Vagina (tissue), 2 donors: ENCODE results near the gene HSD17B13. TPM values are rescaled to one million over a fixed set of nuclear protein-coding genes. Genes with fewer than 3 reads are reported as not detected.

Experiments
- DNase-seq, 2 donors: peaks; one replicate each; pipeline ENCODE4 v3.0.0-alpha.2; 2017; ENCODE audit errors: extremely low spot score in 2 of 2
- H3K27ac ChIP-seq: fragments of 200-600 bp; sonication (generic); one replicate; pipeline ENCODE4 v1.5.1; 2019
- H3K27me3 ChIP-seq: fragments of 200-600 bp; sonication (generic); one replicate; pipeline ENCODE4 v1.5.1; 2019
- H3K36me3 ChIP-seq, 2 donors: fragments of 200-600 bp; sonication (generic); one replicate each; pipeline ENCODE4 v1.5.1; 2017 to 2019
- H3K4me1 ChIP-seq: fragments of 200-600 bp; sonication (generic); one replicate; pipeline ENCODE4 v1.5.1; 2019
- H3K4me3 ChIP-seq, 2 donors: fragments of 200-600 bp; sonication (generic); 1 replicate in 1 of 2; 2 replicates in 1 of 2; pipeline ENCODE4 v1.5.1; 2016 to 2019
- H3K9me3 ChIP-seq: fragments of 200-600 bp; sonication (generic); one replicate; pipeline ENCODE4 v1.5.1; 2019
- CTCF ChIP-seq, 3 experiments: fragments of 450-650 bp in 2 of 3; fragments of 200-600 bp in 1 of 3; sonication (generic) in 1 of 3; IDR thresholded peaks; one replicate each; pipeline ENCODE4 v1.5.1; 2017 to 2019; ENCODE audit warnings: antibody characterized with exemption in 3 of 3, mild to moderate bottlenecking in 2 of 3, moderate library complexity in 2 of 3
- POLR2A ChIP-seq, 2 donors: fragments of 450-650 bp; IDR thresholded peaks; one replicate each; pipeline ENCODE4 v1.6.1; 2017; ENCODE audit warnings: antibody characterized with exemption in 2 of 2, mild to moderate bottlenecking in 2 of 2, moderate library complexity in 2 of 2
- POLR2AphosphoS5 ChIP-seq, 2 donors: sonication (generic); formaldehyde crosslinking; IDR thresholded peaks; one replicate each; pipeline ENCODE4 v1.9.0; 2017; ENCODE audit warnings: antibody characterized with exemption in 2 of 2, mild to moderate bottlenecking in 2 of 2, low read depth in 1 of 2; ENCODE audit not compliant: insufficient read depth in 1 of 2
- intact Hi-C: fragments of 100-400 bp; cut with DNase I; formaldehyde crosslinking; loops from one replicate; pipeline ENCODE4 v1.15.1; 2023
- total RNA-seq: library from RNA; depleted of rRNA; stranded (reverse); fragments of >200 nt; gene quantifications from one replicate; pipeline ENCODE4 v1.2.3, GENCODE V29; 2016

The HSD17B13 gene
- total RNA-seq, 1 donor from 2014 or later = 23.8 TPM

GRCh38 chr4:87360338-87360935 is 37.8 kb upstream of the HSD17B13 start:
- TF ChIP-seq CTCF (IDR thresholded peaks at IDR 0.05) (no peak), POLR2AphosphoS5 (IDR thresholded peaks at IDR 0.05; ENCODE audit: insufficient read depth in 1 of 2, low read depth in 1 of 2) (no peak), POLR2A (IDR thresholded peaks at IDR 0.05) (no peak)
- intact Hi-C loops = loop anchor here (5.0 kb wide), 1 partner anchor 102 kb away; no protein-coding TSS in a partner anchor
- Histone ChIP-seq H3K4me3 (no peak overlapping the region), H3K27ac (no peak overlapping the region), H3K36me3 (peaks cover 0 to 46% of the 10 kb centered on the region in 2 donors), H3K27me3 (no peaks in the 10 kb centered on the region), H3K9me3 (no peaks in the 10 kb centered on the region), H3K4me1 (peaks cover 7% of the 10 kb centered on the region)
- no peak for DNase-seq

- TF ChIP-seq POLR2AphosphoS5 (IDR thresholded peaks at IDR 0.05; ENCODE audit: insufficient read depth in 1 of 2, low read depth in 1 of 2) (no peak), CTCF (IDR thresholded peaks at IDR 0.05) (no peak), POLR2A (IDR thresholded peaks at IDR 0.05) (no peak)
- no peak overlapping the region for H3K27ac ChIP-seq
- peaks cover 13% of the 10 kb centered on the region for H3K4me1 ChIP-seq
- no peak overlapping the region for H3K4me3 ChIP-seq
- intact Hi-C loops = no loop called here
- H3K27me3 ChIP-seq = no peaks in the 10 kb centered on the region
- no peak for DNase-seq
- H3K36me3 ChIP-seq = peaks cover 0 to 40% of the 10 kb centered on the region in 2 donors
- H3K9me3 ChIP-seq = no peaks in the 10 kb centered on the region
Observed at GRCh38 chr4:87359258-87359657, 36.6 kb upstream of the HSD17B13 start.

GRCh38 chr4:87356832-87357526 is 34.3 kb upstream of the HSD17B13 start:
- Histone ChIP-seq H3K4me1 (peaks cover 16% of the 10 kb centered on the region), H3K27me3 (no peaks in the 10 kb centered on the region), H3K27ac (peak overlapping the region; percentile 34), H3K36me3 (peaks cover 0 to 24% of the 10 kb centered on the region in 2 donors), H3K9me3 (no peaks in the 10 kb centered on the region), H3K4me3 (no peak overlapping the region)
- DNase-seq = no peak
- intact Hi-C loops = no loop called here
- no peak for TF ChIP-seq POLR2A (IDR thresholded peaks at IDR 0.05)
- no peak for TF ChIP-seq POLR2AphosphoS5 (IDR thresholded peaks at IDR 0.05; ENCODE audit: insufficient read depth in 1 of 2, low read depth in 1 of 2)
- no peak for TF ChIP-seq CTCF (IDR thresholded peaks at IDR 0.05)

- TF ChIP-seq CTCF (IDR thresholded peaks at IDR 0.05) (no peak), POLR2AphosphoS5 (IDR thresholded peaks at IDR 0.05; ENCODE audit: insufficient read depth in 1 of 2, low read depth in 1 of 2) (no peak), POLR2A (IDR thresholded peaks at IDR 0.05) (no peak)
- peak overlapping the region; percentile 81 for H3K27ac ChIP-seq
- H3K9me3 ChIP-seq = no peaks in the 10 kb centered on the region
- intact Hi-C loops = no loop called here
- H3K4me3 ChIP-seq = no peak overlapping the region
- H3K36me3 ChIP-seq = peaks cover 0 to 20% of the 10 kb centered on the region in 2 donors
- peaks cover 9% of the 10 kb centered on the region for H3K4me1 ChIP-seq
- no peak for DNase-seq
- no peaks in the 10 kb centered on the region for H3K27me3 ChIP-seq
Observed at GRCh38 chr4:87354168-87355102, 31.8 kb upstream of the HSD17B13 start.
